K562 (cell line): ENCODE data around the gene KRTCAP2. TPM values are rescaled to one million over a fixed set of nuclear protein-coding genes. Genes with fewer than 3 reads are reported as not detected.
A peak's percentile ranks its signal among the peaks of the same experiment; 100 is the strongest.

Experiments
- BCL6 ChIP-seq: fragments of 250-450 bp; sonication (Bioruptor Pico); IDR thresholded peaks from 2 replicates; pipeline ENCODE4 v1.4.0; 2020
- CBX8 ChIP-seq: fragments of 200-600 bp; sonication (generic); IDR thresholded peaks from 2 replicates; pipeline ENCODE4 v1.6.1; 2012; ENCODE audit warnings: borderline replicate concordance, mixed run types, low read depth, mild to moderate bottlenecking, moderate library complexity, mixed read lengths, low read length, control low read depth, inconsistent platforms; ENCODE audit not compliant: poor library complexity, severe bottlenecking; ENCODE audit errors: extremely low read depth
- CEBPG ChIP-seq, 3 experiments: fragments of 200-800 bp in 1 of 3; sonication (Bioruptor generic) in 1 of 3; sonication (generic) in 1 of 3; formaldehyde crosslinking in 1 of 3; IDR thresholded peaks in 2 of 3; conservative IDR thresholded peaks in 1 of 3; 2 replicates each; pipeline versions ENCODE4 v1.6.1 to v1.8.0; 2016 to 2022; ENCODE audit warnings: missing compliant biosample characterization in 2 of 3, missing genetic modification characterization in 2 of 3, mild to moderate bottlenecking in 1 of 3, missing genetic modification reagents in 1 of 3
- EP300 ChIP-seq: IDR thresholded peaks from 2 replicates; pipeline ENCODE4 v1.6.1; 2012; ENCODE audit warnings: low read length, improper control_type of control experiment
- FOXK2 ChIP-seq, 2 experiments: fragments of 450-650 bp; IDR thresholded peaks in 1 of 2; conservative IDR thresholded peaks in 1 of 2; 2 replicates each; pipeline ENCODE4 v1.6.1; 2016; ENCODE audit warnings: low read depth in 2 of 2, mild to moderate bottlenecking in 1 of 2
- NFE2L1 ChIP-seq: fragments of 450-650 bp; IDR thresholded peaks from 2 replicates; pipeline ENCODE4 v1.6.1; 2016; ENCODE audit warnings: missing genetic modification characterization, low read depth, mild to moderate bottlenecking, missing compliant biosample characterization, moderate library complexity, borderline replicate concordance
- NFIX ChIP-seq: fragments of 250-450 bp; sonication (Bioruptor Pico); IDR thresholded peaks from 2 replicates; pipeline ENCODE4 v1.4.0; 2020; ENCODE audit warnings: low read depth, mild to moderate bottlenecking, moderate library complexity
- RB1 ChIP-seq: fragments of 450-650 bp; IDR thresholded peaks from 2 replicates; pipeline ENCODE4 v1.6.1; 2017; ENCODE audit warnings: low read depth, mild to moderate bottlenecking
- polyA plus RNA-seq, 8 experiments: library from polyadenylated mRNA; depleted of rRNA in 4 of 8; stranded (reverse) in 5 of 8; unstranded in 3 of 8; fragments of >200 nt; fragmentation: Nextera tagmentation in 2 of 8; fragmentation: Illumina TruSeq in 1 of 8; extraction: Ambion mirVana in 2 of 8; extraction: Trizol in 1 of 8; gene quantifications; 2 replicates each; pipeline versions ENCODE4 v1.2.1 to v1.2.3, GENCODE V29; 2011 to 2014; ENCODE audit warnings: inconsistent platforms in 1 of 8, missing spikeins in 1 of 8
- total RNA-seq, 7 experiments: library from RNA; depleted of rRNA in 6 of 7; stranded (reverse); fragments of >200 nt in 6 of 7; fragmentation: Illumina TruSeq in 2 of 7; extraction: Trizol in 2 of 7; gene quantifications; 2 replicates each; pipeline versions ENCODE4 v1.2.1 to v1.2.3, GENCODE V29; 2011 to 2021; ENCODE audit warnings: low replicate concordance in 1 of 7
- TF ChIP-seq, protein P1 (sequence below): fragments of 200-600 bp; sonication (generic); IDR thresholded peaks from one replicate; pipeline ENCODE4 v1.6.1; 2012; ENCODE audit warnings: mild to moderate bottlenecking, low read depth, low read length, inconsistent platforms
- TF ChIP-seq, protein P2 (sequence below), 2 experiments: IDR thresholded peaks in 1 of 2; conservative IDR thresholded peaks in 1 of 2; 2 replicates each; pipeline ENCODE4 v1.6.1; 2016; ENCODE audit warnings: low read depth in 2 of 2, mild to moderate bottlenecking in 1 of 2, missing compliant biosample characterization in 1 of 2, missing genetic modification characterization in 1 of 2, moderate library complexity in 1 of 2

The KRTCAP2 gene
- total and polyA plus RNA-seq, 9 of the 15 experiments (the other 6 are each of a cell fraction or from before 2014, with no cell fraction given) = 126 to 436 (median 244) TPM

DNA sequence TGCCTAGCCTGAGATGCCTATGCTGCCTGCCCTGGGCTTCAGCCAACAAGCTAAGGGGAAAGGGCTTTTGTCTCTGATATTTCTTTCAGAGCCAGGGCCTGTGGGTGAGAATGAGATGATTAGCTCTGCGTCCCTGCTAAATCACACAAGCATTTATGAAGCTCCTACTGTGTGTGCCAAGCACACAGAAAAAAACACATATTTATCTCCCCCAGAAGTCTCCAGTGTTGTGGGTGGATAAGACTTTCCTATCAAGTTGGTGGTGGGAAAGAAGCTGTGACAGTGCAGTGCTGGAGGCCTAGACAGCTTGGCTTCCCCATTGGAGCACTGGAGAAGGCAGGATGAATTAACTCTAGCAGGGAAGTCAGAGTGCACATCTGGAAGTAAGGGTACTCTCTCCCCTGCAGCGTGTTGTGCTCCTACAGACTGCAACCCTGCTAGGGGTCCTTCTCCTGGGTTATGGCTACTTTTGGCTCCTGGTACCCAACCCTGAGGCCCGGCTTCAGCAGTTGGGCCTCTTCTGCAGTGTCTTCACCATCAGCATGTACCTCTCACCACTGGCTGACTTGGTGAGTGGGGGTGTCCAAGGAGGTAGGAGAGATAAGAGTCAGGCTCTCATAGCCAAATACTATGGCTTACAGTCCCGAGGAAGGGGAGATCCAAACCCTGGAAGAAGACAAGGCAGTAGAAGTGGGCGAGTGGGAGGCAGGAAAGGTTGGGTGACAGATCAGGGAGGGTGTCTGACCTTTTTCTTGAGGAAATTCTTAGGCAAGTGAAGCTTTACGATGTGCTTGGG is 35.8 kb downstream of the KRTCAP2 start (continued):
- TF ChIP-seq CBX8 (no peak), BCL6 (CRISPR knock-in tag) (no peak), NFIX (CRISPR knock-in tag) (no peak), RB1 (no peak), NFE2L1 (no peak), EP300 (peak; percentile 53; the same call in 1 of the 2 replicates), FOXK2 (conservative IDR thresholded peaks at IDR 0.05 in 1 of 2, IDR thresholded peaks at IDR 0.05 in 1 of 2; ENCODE audit: low read depth in 2 of 2) (no peak), CEBPG (CRISPR knock-in tag; IDR thresholded peaks at IDR 0.05) (no peak), CEBPG (tag; conservative IDR thresholded peaks at IDR 0.05 in 1 of 2, IDR thresholded peaks at IDR 0.05 in 1 of 2) (no peak)
- TF ChIP-seq, protein P1, sequence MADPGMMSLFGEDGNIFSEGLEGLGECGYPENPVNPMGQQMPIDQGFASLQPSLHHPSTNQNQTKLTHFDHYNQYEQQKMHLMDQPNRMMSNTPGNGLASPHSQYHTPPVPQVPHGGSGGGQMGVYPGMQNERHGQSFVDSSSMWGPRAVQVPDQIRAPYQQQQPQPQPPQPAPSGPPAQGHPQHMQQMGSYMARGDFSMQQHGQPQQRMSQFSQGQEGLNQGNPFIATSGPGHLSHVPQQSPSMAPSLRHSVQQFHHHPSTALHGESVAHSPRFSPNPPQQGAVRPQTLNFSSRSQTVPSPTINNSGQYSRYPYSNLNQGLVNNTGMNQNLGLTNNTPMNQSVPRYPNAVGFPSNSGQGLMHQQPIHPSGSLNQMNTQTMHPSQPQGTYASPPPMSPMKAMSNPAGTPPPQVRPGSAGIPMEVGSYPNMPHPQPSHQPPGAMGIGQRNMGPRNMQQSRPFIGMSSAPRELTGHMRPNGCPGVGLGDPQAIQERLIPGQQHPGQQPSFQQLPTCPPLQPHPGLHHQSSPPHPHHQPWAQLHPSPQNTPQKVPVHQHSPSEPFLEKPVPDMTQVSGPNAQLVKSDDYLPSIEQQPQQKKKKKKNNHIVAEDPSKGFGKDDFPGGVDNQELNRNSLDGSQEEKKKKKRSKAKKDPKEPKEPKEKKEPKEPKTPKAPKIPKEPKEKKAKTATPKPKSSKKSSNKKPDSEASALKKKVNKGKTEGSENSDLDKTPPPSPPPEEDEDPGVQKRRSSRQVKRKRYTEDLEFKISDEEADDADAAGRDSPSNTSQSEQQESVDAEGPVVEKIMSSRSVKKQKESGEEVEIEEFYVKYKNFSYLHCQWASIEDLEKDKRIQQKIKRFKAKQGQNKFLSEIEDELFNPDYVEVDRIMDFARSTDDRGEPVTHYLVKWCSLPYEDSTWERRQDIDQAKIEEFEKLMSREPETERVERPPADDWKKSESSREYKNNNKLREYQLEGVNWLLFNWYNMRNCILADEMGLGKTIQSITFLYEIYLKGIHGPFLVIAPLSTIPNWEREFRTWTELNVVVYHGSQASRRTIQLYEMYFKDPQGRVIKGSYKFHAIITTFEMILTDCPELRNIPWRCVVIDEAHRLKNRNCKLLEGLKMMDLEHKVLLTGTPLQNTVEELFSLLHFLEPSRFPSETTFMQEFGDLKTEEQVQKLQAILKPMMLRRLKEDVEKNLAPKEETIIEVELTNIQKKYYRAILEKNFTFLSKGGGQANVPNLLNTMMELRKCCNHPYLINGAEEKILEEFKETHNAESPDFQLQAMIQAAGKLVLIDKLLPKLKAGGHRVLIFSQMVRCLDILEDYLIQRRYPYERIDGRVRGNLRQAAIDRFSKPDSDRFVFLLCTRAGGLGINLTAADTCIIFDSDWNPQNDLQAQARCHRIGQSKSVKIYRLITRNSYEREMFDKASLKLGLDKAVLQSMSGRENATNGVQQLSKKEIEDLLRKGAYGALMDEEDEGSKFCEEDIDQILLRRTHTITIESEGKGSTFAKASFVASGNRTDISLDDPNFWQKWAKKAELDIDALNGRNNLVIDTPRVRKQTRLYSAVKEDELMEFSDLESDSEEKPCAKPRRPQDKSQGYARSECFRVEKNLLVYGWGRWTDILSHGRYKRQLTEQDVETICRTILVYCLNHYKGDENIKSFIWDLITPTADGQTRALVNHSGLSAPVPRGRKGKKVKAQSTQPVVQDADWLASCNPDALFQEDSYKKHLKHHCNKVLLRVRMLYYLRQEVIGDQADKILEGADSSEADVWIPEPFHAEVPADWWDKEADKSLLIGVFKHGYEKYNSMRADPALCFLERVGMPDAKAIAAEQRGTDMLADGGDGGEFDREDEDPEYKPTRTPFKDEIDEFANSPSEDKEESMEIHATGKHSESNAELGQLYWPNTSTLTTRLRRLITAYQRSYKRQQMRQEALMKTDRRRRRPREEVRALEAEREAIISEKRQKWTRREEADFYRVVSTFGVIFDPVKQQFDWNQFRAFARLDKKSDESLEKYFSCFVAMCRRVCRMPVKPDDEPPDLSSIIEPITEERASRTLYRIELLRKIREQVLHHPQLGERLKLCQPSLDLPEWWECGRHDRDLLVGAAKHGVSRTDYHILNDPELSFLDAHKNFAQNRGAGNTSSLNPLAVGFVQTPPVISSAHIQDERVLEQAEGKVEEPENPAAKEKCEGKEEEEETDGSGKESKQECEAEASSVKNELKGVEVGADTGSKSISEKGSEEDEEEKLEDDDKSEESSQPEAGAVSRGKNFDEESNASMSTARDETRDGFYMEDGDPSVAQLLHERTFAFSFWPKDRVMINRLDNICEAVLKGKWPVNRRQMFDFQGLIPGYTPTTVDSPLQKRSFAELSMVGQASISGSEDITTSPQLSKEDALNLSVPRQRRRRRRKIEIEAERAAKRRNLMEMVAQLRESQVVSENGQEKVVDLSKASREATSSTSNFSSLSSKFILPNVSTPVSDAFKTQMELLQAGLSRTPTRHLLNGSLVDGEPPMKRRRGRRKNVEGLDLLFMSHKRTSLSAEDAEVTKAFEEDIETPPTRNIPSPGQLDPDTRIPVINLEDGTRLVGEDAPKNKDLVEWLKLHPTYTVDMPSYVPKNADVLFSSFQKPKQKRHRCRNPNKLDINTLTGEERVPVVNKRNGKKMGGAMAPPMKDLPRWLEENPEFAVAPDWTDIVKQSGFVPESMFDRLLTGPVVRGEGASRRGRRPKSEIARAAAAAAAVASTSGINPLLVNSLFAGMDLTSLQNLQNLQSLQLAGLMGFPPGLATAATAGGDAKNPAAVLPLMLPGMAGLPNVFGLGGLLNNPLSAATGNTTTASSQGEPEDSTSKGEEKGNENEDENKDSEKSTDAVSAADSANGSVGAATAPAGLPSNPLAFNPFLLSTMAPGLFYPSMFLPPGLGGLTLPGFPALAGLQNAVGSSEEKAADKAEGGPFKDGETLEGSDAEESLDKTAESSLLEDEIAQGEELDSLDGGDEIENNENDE = no peak
- TF ChIP-seq, protein P2, sequence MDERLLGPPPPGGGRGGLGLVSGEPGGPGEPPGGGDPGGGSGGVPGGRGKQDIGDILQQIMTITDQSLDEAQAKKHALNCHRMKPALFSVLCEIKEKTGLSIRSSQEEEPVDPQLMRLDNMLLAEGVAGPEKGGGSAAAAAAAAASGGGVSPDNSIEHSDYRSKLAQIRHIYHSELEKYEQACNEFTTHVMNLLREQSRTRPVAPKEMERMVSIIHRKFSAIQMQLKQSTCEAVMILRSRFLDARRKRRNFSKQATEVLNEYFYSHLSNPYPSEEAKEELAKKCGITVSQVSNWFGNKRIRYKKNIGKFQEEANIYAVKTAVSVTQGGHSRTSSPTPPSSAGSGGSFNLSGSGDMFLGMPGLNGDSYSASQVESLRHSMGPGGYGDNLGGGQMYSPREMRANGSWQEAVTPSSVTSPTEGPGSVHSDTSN (CRISPR knock-in tag; IDR thresholded peaks at IDR 0.05; ENCODE audit: low read depth) = no peak
- TF ChIP-seq, protein P2 (tag; conservative IDR thresholded peaks at IDR 0.05; ENCODE audit: low read depth) = no peak
